Measurements from ENCODE around the gene FAM163B. TPM values are rescaled to one million over a fixed set of nuclear protein-coding genes. Genes with fewer than 3 reads are reported as not detected.

FAM163B gene
- not detected in 2 replicates for total RNA-seq (2014; rRNA removed; shearing (Covaris generic))
- polyA plus RNA-seq (2015; cell fraction: cytosol; rRNA removed), result not detected in 2 replicates
- not detected in 2 replicates for polyA plus RNA-seq (2015; cell fraction: nucleus; rRNA removed)

DNA sequence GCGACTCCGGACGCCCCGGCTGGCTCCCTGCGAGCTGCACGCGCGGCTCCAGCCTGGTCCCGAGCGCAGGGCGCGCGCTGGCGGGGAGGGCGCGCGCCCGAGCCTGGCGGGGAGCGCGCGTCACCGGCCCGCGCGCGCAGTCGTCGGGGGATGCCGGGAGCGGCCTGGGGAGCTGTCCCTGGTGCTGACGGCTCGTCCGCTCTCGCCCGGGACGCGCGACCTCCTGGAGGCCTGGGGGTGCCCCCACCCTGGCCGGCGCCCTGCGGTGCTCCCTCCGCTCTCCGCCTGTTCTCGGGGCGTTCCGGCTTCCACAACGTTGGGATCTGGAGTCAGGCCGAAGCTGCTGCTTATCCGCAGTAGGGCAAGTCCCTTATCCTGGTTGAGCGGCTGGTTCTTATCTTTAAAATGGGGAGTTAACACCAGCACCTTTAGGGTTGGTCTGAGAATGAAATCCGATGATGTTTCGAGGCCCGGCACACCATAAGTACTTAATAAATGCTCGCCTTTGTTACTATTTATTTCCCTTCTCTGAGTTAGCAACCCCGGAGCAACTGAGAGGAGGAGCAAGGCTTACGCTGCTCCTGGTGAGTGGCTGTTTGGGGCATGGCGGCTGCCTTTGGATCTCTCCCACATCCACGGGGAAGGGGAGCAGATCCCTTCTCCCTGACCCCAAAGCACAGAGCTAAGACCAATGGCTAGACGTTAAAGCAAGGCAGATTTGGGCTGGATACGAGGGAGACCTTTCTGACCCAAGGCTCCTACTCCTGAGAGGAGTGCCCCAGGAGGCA, at the start of gene FAM163B:
Gene FAM163B (minus strand): TSS at position 79 of the 788 bp plus-strand sequence. CDS start 29,166 bp downstream, outside the sequence.
- no peak for DNase-seq (ENCODE audit: low read depth)

DNA sequence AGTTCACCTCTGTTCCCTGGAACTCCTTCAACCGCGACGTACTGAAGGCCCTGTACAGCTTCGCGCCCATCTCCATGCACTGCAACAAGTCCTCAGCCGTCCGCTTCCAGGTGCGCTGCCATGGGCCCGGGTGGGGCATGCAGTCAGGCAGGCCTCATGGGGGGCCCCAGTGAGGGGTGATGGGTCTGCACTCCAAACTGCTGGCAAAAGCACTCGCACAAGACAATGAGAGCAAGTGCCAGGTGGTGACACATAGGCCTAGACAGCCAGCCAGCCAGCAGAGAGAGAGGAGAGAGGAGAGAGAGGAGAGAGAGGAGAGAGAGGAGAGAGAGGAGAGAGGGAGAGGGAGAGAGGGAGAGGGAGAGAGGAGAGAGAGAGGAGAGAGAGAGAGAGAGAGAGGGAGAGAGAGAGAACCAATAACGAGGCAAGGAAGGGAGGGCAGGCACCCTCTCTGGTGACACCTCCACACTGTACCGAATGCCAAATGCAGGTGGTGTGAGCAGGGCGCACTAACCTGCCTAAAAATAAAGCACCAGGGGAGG, 48.0 kb upstream of the FAM163B start:
- DNase-seq (ENCODE audit: low read depth), result no peak

DNA sequence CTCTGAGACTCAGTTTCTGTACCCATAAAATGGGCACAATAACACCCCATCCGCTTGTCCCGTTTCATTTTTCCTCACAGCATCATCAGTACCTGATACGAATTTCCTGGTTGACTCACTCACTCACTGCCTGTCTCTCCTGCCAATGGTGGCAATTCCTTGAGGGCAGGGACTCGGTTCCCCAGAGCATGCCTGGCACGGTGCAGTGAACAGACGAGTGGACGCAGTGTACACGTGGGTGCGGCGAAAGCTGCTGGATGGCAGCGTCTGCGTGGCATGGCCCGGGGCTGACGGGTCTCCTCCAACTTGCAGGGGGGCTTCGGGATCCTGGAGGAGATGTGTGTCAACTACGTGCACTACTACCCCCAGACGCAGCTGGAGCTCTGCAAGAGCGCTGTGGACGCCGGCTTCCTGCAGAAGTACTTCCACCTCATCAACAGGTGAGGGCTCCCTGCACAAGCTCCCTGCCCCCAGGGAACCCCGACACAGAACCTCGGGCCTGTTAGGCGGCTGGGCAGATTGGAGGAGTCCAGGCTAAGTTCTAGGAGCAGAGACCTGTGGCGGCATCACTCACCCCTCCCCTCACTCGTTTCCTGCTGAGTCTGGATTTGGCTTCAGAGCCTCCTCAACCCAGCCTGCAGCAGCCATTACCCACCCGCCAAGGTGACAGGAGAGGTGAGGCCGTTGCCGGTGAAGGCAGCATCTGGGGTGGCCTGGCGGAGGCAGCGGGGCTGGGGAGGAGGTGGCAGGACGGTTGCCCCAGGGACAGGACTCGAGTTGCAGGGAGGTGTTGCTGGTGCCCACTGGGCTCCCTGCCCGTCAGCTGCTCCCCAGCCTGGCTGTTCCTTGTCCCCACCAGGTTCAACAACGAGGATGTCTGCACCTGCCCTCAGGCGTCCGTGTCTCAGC, 47.3 kb upstream of the FAM163B start:
- no peak for DNase-seq (ENCODE audit: low read depth)

DNA sequence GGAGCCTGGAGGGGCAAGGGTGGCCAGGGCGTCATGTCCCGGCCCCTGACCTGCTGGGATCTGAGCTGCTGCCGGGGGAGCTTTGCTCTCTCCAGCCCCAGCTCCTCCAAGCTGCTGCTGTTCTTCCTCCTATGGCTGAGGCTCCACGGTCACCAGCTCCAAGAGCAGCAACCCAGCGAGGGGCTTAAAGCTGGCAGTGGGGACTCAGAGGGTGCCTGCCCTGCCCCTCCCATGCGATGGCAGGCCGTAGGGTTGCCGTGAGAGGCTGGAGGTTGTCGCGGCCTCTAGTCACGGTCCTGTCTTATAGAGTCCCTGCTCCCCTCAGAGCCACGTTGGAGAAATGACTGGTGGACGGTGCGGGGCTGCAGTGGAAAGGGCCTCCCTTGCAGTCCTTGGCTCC, 46.5 kb upstream of the FAM163B start:
- no peak for DNase-seq (ENCODE audit: low read depth)

DNA sequence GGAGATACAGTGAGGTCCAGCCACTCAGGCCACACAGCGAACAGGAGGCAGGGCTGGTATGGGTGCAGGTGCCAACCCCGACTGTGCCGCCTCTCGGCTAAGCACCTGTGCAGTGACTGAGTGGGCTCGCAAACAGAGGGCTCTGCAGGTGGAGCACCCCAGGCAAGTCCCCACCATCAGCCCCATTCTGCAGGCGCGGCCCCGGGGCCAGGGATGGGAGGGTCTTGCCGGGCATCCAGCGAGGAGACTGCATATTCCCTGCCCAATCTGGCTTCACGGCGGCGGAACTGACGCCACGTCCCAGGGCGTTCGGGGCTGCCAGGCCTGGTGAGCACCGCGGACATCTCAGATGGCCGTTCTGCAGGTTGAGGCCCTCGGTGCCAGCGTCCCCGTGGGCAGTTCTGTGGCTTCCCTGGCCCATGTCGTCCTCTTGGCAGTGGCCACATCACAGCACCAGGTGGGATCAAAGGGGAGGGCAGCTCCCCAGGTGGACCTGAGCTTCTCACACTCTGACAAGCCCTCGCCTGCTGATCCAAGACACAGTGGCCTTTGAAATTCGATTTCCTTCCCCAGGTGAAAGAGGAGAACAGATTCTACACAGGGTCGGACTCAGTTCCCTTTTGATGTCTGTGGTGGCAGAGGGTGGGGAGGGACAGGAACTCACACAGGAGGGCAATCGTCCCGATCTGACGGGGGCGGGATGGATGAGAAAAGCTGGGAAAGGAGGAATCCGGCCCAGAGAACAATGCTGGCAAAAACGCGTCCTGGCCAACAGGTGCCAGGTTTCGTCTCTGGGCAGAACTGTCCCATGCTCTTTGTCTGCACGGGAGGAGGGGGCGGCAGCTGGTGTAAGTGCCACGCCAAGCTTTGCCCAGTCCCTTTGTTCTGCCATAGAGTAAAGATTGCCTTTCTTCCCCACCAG, 45.8 kb upstream of the FAM163B start:
- no peak for DNase-seq (ENCODE audit: low read depth)

DNA sequence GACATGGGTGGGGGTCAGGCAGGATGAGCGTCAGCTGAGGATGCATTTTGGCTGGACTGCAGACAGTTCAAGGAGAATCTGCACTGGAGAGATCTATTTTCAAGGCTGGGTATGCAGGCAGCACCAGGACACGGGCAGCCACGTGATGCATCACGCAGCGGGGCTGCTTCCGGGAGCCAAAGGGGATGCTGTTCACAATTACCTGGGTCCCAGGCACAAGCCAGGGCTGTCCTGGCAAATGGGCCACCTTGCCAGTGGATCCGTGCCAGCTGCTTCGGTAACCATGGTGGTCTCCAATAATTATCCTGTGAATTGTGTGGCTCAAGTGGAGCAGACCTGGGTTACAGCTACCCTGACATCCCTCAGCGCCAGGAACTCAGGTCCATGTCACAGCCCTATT, 44.4 kb upstream of the FAM163B start:
- DNase-seq (ENCODE audit: low read depth), result no peak

DNA sequence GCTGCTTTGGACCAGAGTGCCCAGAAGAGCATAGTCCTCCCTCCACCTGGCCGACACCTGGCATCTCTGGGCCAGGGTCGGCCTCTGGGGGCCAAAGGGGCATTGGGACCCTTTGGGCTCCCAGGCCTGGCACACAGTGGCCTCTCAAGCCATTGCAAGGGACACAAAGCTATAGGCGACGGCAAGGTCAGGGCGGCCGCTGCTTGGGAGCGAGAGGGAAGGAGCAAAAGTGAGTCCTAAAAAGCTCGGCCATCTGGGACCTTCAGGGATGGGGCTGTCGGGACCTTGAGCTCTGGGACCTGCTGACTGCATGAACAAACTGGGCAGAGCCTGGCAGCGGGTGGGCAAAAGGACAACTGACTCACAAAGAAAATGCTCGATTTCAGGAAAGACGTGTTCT, 40.8 kb upstream of the FAM163B start:
- DNase-seq (ENCODE audit: low read depth), result no peak

DNA sequence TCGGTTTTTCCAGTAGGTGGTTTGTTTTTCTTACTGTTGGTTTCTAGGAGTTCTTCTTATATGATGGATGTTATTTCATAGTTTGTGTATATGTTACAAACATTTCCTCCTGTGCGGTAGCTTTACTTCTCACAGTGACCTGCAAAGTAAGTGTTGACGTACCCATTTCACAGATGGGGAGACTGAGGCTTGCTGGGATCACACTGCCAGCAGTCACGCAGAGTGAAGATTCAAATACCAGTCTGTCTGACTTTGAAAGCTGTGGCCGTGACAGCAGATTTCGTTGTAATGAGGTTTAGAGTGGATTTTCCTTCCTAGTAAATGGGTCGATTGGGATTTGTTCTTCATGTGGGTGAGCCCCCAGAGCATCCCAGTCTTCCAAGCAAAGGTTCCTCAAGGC, 40.0 kb upstream of the FAM163B start:
- no peak for DNase-seq (ENCODE audit: low read depth)

DNA sequence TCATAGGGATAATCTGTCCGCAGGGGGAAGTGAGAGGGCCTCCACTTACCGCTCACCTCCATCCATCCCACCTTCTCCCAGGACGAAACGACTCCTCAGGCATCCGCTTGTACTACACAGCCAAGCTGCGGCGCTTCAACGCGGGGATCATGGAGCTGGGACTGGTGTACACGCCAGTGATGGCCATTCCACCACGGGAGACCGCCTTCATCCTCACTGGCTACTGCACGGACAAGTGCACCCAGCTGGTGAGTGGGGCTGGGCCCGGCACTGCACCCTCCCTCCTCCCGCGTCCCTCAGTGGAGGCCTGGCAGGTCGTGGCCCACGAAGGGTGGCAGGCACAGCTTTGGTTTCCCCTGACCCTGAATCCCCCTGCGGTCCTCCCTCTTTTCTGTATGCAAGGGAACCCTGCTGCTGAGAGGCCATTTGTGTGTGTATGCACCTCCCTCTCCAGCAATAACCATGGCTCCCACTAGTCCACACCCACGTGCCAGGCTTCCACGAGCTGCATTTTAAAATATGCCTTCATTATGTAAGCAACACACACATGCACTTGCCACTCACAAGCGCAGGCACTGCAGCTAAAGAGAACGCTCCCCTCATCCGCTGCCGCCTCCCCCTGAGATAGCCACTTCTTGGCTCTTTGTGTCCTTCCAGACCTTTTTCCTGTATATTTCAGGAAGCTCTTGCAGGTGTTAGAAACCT, 38.7 kb upstream of the FAM163B start:
- DNase-seq (ENCODE audit: low read depth), result no peak

DNA sequence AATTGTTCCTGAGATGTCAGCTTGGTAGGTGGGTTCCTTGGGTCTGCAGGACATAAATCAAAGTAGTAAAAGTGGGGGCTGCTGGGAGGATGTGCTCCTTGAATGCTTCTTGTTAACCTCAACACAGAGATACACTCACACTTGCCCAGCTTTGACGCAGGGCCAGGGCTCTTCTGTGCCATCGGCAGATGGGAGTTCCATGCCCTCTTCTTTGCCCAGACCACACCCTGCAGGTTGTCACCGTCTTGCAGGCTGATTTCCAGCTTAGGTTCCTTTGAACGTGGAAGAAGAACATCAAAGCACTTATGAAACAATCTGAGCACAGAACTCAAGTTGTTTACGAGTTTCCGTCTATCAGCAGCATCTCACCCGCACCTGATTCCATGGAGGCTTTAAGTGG, 38.0 kb upstream of the FAM163B start:
- DNase-seq (ENCODE audit: low read depth), result no peak

DNA sequence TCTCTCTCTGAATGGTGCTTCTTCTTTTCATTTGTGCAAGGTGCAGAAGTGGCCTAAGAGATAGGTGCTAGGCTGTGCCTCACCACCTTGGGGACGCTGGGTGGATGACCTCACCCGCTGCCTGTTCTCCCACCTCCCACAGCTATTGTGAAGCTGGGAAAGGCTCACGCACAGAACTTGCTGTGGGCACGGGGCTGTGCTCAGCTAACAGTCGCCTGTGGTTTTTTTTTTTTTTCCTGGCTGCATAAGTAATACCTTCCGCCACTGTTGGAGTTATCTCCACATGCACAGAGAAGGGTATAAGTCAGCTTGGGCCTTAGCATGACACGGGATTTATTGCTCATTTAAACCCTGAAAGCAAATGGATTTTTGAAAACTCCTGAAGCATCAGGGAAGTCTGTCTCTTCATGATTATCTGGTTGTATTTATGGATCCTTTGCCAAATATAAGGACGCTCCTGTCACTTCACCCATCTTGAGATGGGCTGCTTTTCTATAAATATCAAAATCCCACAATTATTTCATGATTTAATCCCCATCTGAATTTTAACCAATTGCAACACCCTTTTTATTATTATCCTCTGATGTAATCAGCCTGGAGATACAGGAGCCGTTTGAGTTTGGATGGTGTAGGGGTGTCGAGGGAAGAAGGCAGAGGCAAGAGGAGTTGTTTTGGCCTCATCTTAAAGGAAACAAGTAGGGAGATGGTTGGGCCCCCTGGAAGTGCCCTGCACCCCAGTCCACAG, 36.0 kb upstream of the FAM163B start:
- no peak for DNase-seq (ENCODE audit: low read depth)

DNA sequence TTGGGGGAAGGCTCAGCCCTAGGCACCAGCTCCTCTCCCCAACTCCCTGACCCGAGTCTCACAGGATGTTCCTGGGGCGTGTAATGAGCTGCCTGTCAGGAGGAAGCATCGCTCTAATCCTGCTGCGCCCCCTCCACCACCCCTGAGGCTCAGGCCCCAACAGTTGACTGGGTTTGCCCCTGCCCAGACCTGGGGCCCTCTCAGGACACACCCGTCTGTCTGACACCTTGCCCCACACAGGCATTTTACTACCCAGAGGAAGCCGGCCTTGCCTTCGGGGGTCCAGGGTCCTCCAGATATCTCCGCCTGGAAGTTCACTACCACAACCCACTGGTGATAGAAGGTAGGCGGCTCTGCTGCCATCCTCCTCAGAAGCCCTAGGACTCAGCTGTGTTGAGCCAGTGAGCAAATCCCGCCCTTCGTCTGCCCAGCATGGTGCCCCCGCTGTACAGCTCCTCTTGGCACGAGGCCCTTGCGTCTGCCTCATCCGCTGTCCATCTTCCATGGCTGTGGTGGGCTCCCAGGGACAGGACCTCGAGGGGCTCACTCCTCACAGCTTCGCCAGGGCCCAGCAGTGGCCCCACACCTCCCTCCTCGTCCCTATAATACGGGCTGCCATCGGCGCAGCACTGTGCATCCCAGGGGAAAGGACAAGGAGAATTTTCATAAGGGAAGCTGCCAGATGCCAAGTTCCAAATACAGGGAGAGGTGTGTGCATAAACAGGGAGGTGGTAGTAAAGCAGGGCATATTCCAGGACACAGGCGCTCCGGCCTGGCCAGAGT, 35.0 kb upstream of the FAM163B start:
- DNase-seq (ENCODE audit: low read depth), result no peak

DNA sequence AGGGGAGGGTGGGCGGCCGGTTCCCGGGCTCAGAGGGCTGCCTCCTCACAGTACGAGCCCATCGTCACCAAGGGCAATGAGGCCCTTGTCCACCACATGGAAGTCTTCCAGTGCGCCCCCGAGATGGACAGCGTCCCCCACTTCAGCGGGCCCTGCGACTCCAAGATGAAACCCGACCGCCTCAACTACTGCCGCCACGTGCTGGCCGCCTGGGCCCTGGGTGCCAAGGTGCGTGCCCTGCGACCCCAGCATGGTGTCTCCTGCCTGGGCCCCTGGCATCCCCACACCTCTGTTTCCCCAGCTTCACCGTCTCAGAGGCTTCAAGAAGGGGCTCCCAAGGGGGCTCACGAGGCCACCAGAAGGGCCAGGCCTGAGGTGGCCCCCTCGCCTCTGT, 34.2 kb upstream of the FAM163B start:
- no peak for DNase-seq (ENCODE audit: low read depth)

DNA sequence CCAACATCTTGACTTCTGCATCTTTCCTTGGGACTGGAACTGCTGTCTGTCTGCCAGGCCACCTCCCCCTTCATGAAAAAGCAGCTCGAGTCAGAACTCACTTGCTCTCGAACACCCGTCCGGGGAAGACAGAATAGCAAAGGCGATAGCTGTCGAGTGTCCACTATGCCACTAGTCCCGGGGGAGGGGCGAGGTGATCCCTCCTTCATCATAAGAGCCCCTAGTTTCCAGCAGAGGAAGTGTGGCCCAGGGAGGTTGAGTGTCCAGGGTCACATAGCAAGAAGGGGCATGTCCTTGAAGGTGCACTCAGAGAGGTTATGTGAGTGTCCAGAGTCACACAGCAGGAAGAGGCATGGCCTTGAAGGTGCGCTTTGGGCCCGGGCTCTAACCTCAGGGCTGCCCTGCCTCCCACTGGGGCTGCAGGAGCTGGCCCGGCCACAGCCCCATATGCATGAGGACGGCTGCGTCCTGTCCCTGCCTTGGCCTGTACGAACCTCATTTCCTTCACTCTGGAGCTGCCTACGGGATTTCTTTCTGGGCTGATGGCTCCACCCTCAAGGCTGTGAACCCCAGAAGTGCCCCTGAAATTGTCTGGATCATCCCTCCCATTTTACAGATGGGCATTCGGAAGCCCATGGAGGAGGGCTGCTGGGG, 33.6 kb upstream of the FAM163B start:
- DNase-seq (ENCODE audit: low read depth), result no peak

DNA sequence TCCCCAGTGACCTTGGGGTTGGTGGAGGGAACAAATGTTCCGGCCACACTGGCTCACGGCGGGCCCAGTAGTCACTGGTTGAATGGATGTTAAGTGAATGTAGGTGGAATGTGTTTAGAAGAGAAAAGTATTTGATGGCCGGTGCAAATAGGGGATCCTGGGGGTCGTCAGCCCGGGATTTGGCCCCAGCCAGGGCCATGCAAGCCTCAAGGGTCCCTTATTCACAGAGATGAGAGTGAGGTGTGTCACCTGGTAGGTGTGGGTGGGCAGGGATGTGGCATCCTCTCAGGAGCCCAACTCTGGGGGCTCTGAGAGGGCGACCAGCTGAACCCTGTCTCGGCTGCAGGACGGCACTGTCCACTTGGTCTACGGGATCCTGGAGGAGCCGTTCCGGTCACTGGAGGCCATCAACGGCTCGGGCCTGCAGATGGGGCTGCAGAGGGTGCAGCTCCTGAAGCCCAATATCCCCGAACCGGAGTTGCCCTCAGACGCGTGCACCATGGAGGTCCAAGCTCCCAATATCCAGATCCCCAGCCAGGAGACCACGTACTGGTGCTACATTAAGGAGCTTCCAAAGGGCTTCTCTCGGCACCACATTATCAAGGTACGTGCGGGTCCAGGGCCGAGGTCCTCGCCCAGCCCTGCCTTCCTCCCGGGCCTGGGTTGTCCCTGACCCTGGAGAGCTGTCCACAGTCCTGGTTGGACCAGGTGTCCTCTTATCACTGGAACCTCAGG, 32.8 kb upstream of the FAM163B start:
- no peak for DNase-seq (ENCODE audit: low read depth)

DNA sequence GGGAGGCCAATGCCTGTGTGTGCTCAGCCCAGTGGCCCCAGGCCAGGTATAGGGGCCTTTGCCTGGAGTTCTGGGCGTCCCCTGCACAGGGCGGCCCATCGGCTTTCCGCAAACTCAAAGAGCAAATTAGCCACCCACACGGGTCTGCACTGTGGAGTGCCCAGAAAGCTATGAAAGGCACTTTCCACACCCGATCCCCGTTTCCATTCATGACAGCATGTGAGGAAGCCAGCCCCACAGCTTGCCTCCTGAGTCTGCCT, 32.1 kb upstream of the FAM163B start:
- DNase-seq (ENCODE audit: low read depth), result no peak

DNA sequence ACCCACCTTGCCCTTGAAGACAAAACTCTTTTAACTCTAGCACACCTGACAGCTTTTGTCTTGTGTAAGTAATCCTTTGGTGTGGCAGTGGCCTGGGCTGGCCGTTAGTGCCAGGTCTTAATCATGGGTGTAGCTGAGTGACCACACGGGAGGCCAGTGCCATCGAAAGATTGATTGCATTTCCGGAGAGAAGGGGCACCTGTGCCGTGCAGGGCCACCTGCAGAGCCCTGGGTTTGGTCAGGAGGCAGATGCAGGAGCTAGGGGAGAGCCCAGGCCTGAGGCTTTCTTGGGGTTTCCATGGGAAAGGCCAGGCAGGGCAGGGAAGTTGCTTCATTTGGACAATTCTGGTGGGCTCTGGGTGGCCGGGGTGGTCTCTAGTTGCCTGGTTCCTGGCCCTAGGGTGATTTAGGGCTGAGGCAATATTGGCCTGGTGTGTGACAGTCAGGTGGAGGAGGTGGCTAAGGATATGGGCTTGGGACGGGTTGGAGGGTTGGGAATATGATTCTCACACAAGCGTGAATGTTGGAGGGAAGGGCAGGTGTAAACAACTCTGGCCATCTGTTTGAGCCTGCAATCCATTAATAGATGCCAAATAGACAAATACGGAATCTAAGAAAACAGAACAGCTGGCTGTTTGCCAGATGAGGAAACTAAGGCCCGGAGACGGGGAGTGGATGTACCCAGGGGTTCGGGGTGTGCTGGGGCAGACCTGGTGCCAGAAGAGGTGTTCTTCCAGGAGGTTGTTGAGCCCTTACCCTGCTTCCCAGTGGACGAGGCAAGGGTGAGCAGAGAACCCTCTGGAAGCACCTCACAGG, 31.6 kb upstream of the FAM163B start:
- no peak for DNase-seq (ENCODE audit: low read depth)
